OCI-LY3 (cell line): ENCODE results near the gene PLPP3.
A peak's percentile ranks its signal among the peaks of the same experiment; 100 is the strongest.

Source experiments
- H2AFZ ChIP-seq: fragments of 200-600, 300-600 bp; shearing (Covaris generic); 2 replicates; pipeline ENCODE4 v1.6.0; 2014; ENCODE audit warnings: antibody characterized with exemption, low read depth, low read length
- H3K27ac ChIP-seq: fragments of 200-600, 300-600 bp; sonication (generic); 2 replicates; pipeline ENCODE4 v1.5.1; 2014; ENCODE audit warnings: mild to moderate bottlenecking, low read length, moderate library complexity, mixed read lengths
- H3K27me3 ChIP-seq: fragments of 200-600, 300-600 bp; sonication (generic); 2 replicates; pipeline ENCODE4 v1.6.1; 2014; ENCODE audit warnings: low read depth, low read length, mixed read lengths
- H3K36me3 ChIP-seq: fragments of 200-600, 300-600 bp; sonication (generic); replicated peaks from 2 replicates; pipeline ENCODE3; 2014; ENCODE audit warnings: low read depth, low read length, mixed read lengths
- H3K4me1 ChIP-seq: fragments of 300-600, 200-600 bp; sonication (generic); 2 replicates; pipeline ENCODE4 v1.6.1; 2014; ENCODE audit warnings: low read length, mixed read lengths
- H3K4me2 ChIP-seq: fragments of 200-600, 300-600 bp; sonication (generic); 2 replicates; pipeline ENCODE4 v1.6.1; 2014; ENCODE audit warnings: low read length, mixed read lengths
- H3K4me3 ChIP-seq: fragments of 300-600, 200-600 bp; sonication (generic); 2 replicates; pipeline ENCODE4 v1.5.1; 2014; ENCODE audit warnings: antibody characterized with exemption, mild to moderate bottlenecking, low read length, moderate library complexity
- H3K79me2 ChIP-seq: fragments of 300-600, 200-600 bp; shearing (Covaris generic); 2 replicates; pipeline ENCODE4 v1.6.1; 2014; ENCODE audit warnings: mild to moderate bottlenecking, low read length, mixed read lengths
- H3K9ac ChIP-seq: fragments of 300-600, 200-600 bp; shearing (Covaris generic); 2 replicates; pipeline ENCODE4 v1.6.0; 2014; ENCODE audit warnings: mild to moderate bottlenecking, low read length, moderate library complexity
- H3K9me3 ChIP-seq: fragments of 200-600, 300-600 bp; shearing (Covaris generic); 2 replicates; pipeline ENCODE4 v1.6.1; 2014; ENCODE audit warnings: low read length, mixed read lengths; ENCODE audit not compliant: insufficient read depth
- H4K20me1 ChIP-seq: fragments of 200-600, 300-600 bp; sonication (generic); 2 replicates; pipeline ENCODE4 v1.6.1; 2016; ENCODE audit warnings: low read length, mixed read lengths; ENCODE audit not compliant: insufficient read depth
- CTCF ChIP-seq: fragments of 200-600, 300-600 bp; sonication (generic); IDR thresholded peaks from 2 replicates; pipeline ENCODE4 v1.5.1; 2014; ENCODE audit warnings: antibody characterized with exemption, low read length, low read depth
- EZH2phosphoT487 ChIP-seq: fragments of 200-600 bp; shearing (Covaris generic); IDR thresholded peaks from 2 replicates; pipeline ENCODE4 v1.6.1; 2018; ENCODE audit warnings: antibody characterized with exemption, mixed run types, low read depth

The PLPP3 gene

GRCh38 chr1:56481140-56481694 is 98.1 kb downstream of the PLPP3 start:
- no peak overlapping the region for H3K4me2 ChIP-seq
- no peak overlapping the region for H3K27ac ChIP-seq
- H3K4me3 ChIP-seq = no peak overlapping the region

GRCh38 chr1:56478734-56479133 is 100.6 kb downstream of the PLPP3 start:
- Histone ChIP-seq H3K79me2 (no peaks in the 10 kb centered on the region), H3K36me3 (no peaks in the 10 kb centered on the region), H2AFZ (no peak overlapping the region), H4K20me1 (0 out of 2 replicates have a peak, but pooled peaks cover 2% of the 10 kb centered on the region), H3K9ac (no peak overlapping the region), H3K4me1 (peaks cover 8% of the 10 kb centered on the region), H3K4me2 (no peak overlapping the region), H3K27ac (no peak overlapping the region), H3K9me3 (no peaks in the 10 kb centered on the region), H3K27me3 (peaks cover 32% of the 10 kb centered on the region), H3K4me3 (no peak overlapping the region)
- no peak for TF ChIP-seq EZH2phosphoT487
- TF ChIP-seq CTCF = no peak

More at GRCh38 chr1:56481140-56481694, 98.1 kb downstream of the PLPP3 start:
- TF ChIP-seq EZH2phosphoT487 (no peak), CTCF (no peak)
- H3K79me2 ChIP-seq = no peaks in the 10 kb centered on the region
- H3K9ac ChIP-seq = no peak overlapping the region
- H2AFZ ChIP-seq = no peak overlapping the region
- no peaks in the 10 kb centered on the region for H3K36me3 ChIP-seq
- H4K20me1 ChIP-seq = no peaks in the 10 kb centered on the region
- H3K27me3 ChIP-seq = peaks cover 18% of the 10 kb centered on the region
- H3K9me3 ChIP-seq = no peaks in the 10 kb centered on the region
- H3K4me1 ChIP-seq = peaks cover 6% of the 10 kb centered on the region

GRCh38 chr1:56477164-56478111 is 101.9 kb downstream of the PLPP3 start:
- Histone ChIP-seq H3K27ac (no peak overlapping the region), H3K36me3 (no peaks in the 10 kb centered on the region), H3K9ac (peak overlapping the region; percentile 39), H3K79me2 (no peaks in the 10 kb centered on the region), H2AFZ (peak overlapping the region; percentile 37; the same call in 1 of the 2 replicates), H4K20me1 (0 out of 2 replicates have a peak, but pooled peaks cover 4% of the 10 kb centered on the region), H3K4me2 (peak overlapping the region; percentile 85), H3K4me1 (peaks cover 20% of the 10 kb centered on the region), H3K27me3 (peaks cover 31% of the 10 kb centered on the region), H3K9me3 (no peaks in the 10 kb centered on the region), H3K4me3 (peak overlapping the region; percentile 73)
- TF ChIP-seq CTCF = no peak
- no peak for TF ChIP-seq EZH2phosphoT487

- Histone ChIP-seq H3K4me1 (peaks cover 54% of the 10 kb centered on the region), H3K36me3 (no peaks in the 10 kb centered on the region)
Measured at GRCh38 chr1:56473582-56474270, 105.6 kb downstream of the PLPP3 start.

More at GRCh38 chr1:56473582-56474270, 105.6 kb downstream of the PLPP3 start:
- TF ChIP-seq CTCF (no peak), EZH2phosphoT487 (no peak)
- Histone ChIP-seq H3K9me3 (no peaks in the 10 kb centered on the region), H3K9ac (no peak overlapping the region), H3K4me2 (no peak overlapping the region), H2AFZ (no peak overlapping the region), H3K27me3 (peaks cover 46% of the 10 kb centered on the region), H4K20me1 (peaks cover 10% of the 10 kb centered on the region), H3K79me2 (no peaks in the 10 kb centered on the region), H3K4me3 (no peak overlapping the region), H3K27ac (no peak overlapping the region)
